Smooth muscle cell (in vitro differentiated cells): Measurements from ENCODE around the gene DOC2B. TPM values are rescaled to one million over a fixed set of nuclear protein-coding genes. Genes with fewer than 3 reads are reported as not detected.

Experiments used
- DNase-seq: peaks from one replicate; lab custom pipeline; 2025; ENCODE audit not compliant: unreplicated experiment; lab: John Stamatoyannopoulos, UW
- H2AFZ ChIP-seq: fragments of 200-600 bp; sonication (generic); 2 replicates; pipeline ENCODE4 v1.6.0; 2016; ENCODE audit warnings: antibody characterized with exemption, low read depth, mild to moderate bottlenecking
- H3F3A ChIP-seq: fragments of 200-600 bp; sonication (generic); 2 replicates; pipeline ENCODE4 v1.6.0; 2017; ENCODE audit warnings: antibody characterized with exemption, low read depth
- H3K27ac ChIP-seq: fragments of 200-600 bp; sonication (generic); 2 replicates; pipeline ENCODE4 v1.5.1; 2016; ENCODE audit warnings: low read depth, mild to moderate bottlenecking
- H3K27me3 ChIP-seq: fragments of 200-600 bp; sonication (generic); 2 replicates; pipeline ENCODE4 v1.6.1; 2016; ENCODE audit warnings: low read depth, mild to moderate bottlenecking
- H3K36me3 ChIP-seq: fragments of 200-600 bp; sonication (generic); 2 replicates; pipeline ENCODE4 v1.5.1; 2016; ENCODE audit warnings: low read depth
- H3K4me1 ChIP-seq: fragments of 200-600 bp; sonication (generic); 2 replicates; pipeline ENCODE4 v1.5.1; 2016; ENCODE audit warnings: low read depth
- H3K4me2 ChIP-seq: fragments of 200-600 bp; sonication (generic); 2 replicates; pipeline ENCODE4 v1.6.0; 2016; ENCODE audit warnings: mild to moderate bottlenecking
- H3K4me3 ChIP-seq: fragments of 200-600 bp; sonication (generic); 2 replicates; pipeline ENCODE4 v1.5.1; 2016; ENCODE audit warnings: mild to moderate bottlenecking
- H3K79me2 ChIP-seq: fragments of 200-600 bp; sonication (generic); 2 replicates; pipeline ENCODE4 v1.6.0; 2016; ENCODE audit warnings: low read depth, mild to moderate bottlenecking
- H3K9ac ChIP-seq: fragments of 200-600 bp; sonication (generic); 2 replicates; pipeline ENCODE4 v1.6.0; 2016; ENCODE audit warnings: low read depth
- H3K9me3 ChIP-seq: fragments of 200-600 bp; sonication (generic); replicated peaks from 2 replicates; pipeline ENCODE4 v1.5.1; 2016; ENCODE audit warnings: low read depth
- H4K20me1 ChIP-seq: fragments of 200-600 bp; sonication (generic); 2 replicates; pipeline ENCODE4 v1.6.0; 2016; ENCODE audit warnings: low read depth
- CTCF ChIP-seq: fragments of 200-600 bp; sonication (generic); IDR thresholded peaks from 2 replicates; pipeline ENCODE4 v1.5.1; 2017; ENCODE audit warnings: borderline replicate concordance, mild to moderate bottlenecking, antibody characterized with exemption; ENCODE audit not compliant: insufficient read depth, poor library complexity, severe bottlenecking
- WGBS: methylation state at CpG from one replicate; pipeline ENCODE4 v1.1.7; 2016; ENCODE audit warnings: low lambda C conversion rate; 5-methylcytosine and 5-hydroxymethylcytosine counted together
- polyA plus RNA-seq: library from polyadenylated mRNA; unstranded; fragments of >200 nt; fragmentation: Nextera tagmentation; extraction: Ambion mirVana; gene quantifications from 2 replicates; pipeline ENCODE4 v1.2.1, GENCODE V29; 2016
- total RNA-seq: library from RNA; depleted of rRNA; stranded (reverse); fragments of >200 nt; gene quantifications from 2 replicates; pipeline ENCODE4 v1.2.3, GENCODE V29; 2014

Gene DOC2B
- total and polyA plus RNA-seq, 2 experiments from 2014 or later: 0.24 to 0.27 TPM

GRCh38 chr17:193426-193810 is 12.0 kb upstream of the DOC2B start:
- H3K9ac ChIP-seq: no peak overlapping the region
- no peaks in the 10 kb centered on the region for H3F3A ChIP-seq
- no peak overlapping the region for H3K27ac ChIP-seq
- H3K4me2 ChIP-seq: no peak overlapping the region
- H3K79me2 ChIP-seq: no peaks in the 10 kb centered on the region
- no peak for DNase-seq
- H4K20me1 ChIP-seq: no peaks in the 10 kb centered on the region
- H2AFZ ChIP-seq: no peak overlapping the region
- no peak for TF ChIP-seq CTCF
- no peaks in the 10 kb centered on the region for H3K9me3 ChIP-seq
- H3K4me3 ChIP-seq: no peak overlapping the region
- H3K36me3 ChIP-seq: no peaks in the 10 kb centered on the region
- WGBS: 92% methylated on average over 7 of the region's 8 CpGs
- H3K27me3 ChIP-seq: peaks cover 4% of the 10 kb centered on the region
- H3K4me1 ChIP-seq: no peaks in the 10 kb centered on the region

GRCh38 chr17:192666-193425 is 11.4 kb upstream of the DOC2B start:
- no peak overlapping the region for H3K4me3 ChIP-seq
- no peak for DNase-seq
- H2AFZ ChIP-seq: no peak overlapping the region
- peaks cover 4% of the 10 kb centered on the region for H3K27me3 ChIP-seq
- H3K27ac ChIP-seq: no peak overlapping the region
- no peak for TF ChIP-seq CTCF
- no peaks in the 10 kb centered on the region for H4K20me1 ChIP-seq
- no peaks in the 10 kb centered on the region for H3K9me3 ChIP-seq
- no peaks in the 10 kb centered on the region for H3K79me2 ChIP-seq
- H3F3A ChIP-seq: no peaks in the 10 kb centered on the region
- WGBS: 95% methylated on average over 14 of the region's 21 CpGs
- H3K36me3 ChIP-seq: no peaks in the 10 kb centered on the region
- no peak overlapping the region for H3K4me2 ChIP-seq
- H3K4me1 ChIP-seq: no peaks in the 10 kb centered on the region
- no peak overlapping the region for H3K9ac ChIP-seq

DNA sequence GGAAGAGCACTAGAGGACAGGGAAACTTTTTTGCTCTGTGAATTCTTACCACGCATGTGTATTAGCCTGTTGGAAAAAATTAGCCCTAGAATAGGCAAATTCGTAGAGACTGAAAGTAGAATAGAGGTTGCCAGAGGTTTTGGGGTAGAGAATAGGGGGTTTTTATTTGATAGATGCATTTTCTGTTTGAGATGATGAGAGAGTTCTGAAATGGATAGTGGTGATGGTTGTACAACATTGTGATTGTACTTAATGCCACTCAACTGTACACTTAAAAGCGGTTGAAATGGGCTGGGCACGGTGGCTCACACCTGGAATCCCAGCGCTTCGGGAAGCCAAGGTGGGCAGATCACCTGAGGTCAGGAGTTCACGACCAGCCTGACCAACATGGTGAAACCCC is 8.0 kb upstream of the DOC2B start:
- Histone ChIP-seq H2AFZ (no peak overlapping the region), H3K4me2 (no peak overlapping the region), H3K79me2 (no peaks in the 10 kb centered on the region), H3K4me1 (no peaks in the 10 kb centered on the region), H4K20me1 (no peaks in the 10 kb centered on the region), H3K36me3 (no peaks in the 10 kb centered on the region), H3K27ac (no peak overlapping the region), H3K9me3 (no peaks in the 10 kb centered on the region), H3F3A (no peaks in the 10 kb centered on the region), H3K9ac (no peak overlapping the region), H3K4me3 (no peak overlapping the region), H3K27me3 (peaks cover 9% of the 10 kb centered on the region)
- no peak for TF ChIP-seq CTCF
- 88% methylated on average over 7 of the region's 7 CpGs for WGBS
- no peak for DNase-seq

DNA sequence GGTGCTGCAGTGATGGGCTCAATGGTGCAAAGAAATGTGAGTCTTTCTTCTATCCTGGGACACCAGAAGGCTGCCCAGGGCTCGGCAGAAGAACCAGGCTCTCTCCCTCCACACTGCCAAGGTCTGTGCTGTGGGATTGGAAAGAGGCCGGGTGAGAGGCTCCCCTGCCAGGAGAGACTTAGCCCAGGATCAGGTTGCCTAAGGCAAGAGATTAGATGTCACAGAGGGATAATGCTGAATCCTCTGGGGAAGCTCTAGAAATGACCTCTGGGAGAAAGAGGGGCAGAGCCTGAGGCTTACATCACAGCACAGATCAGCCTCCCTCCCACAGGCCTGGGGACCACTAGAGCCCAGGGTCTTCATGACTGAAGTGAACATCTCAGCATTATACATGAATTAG is 5.7 kb upstream of the DOC2B start:
- no peak overlapping the region for H3K4me2 ChIP-seq
- H3K79me2 ChIP-seq: no peaks in the 10 kb centered on the region
- H3K4me3 ChIP-seq: no peak overlapping the region
- no peaks in the 10 kb centered on the region for H3K4me1 ChIP-seq
- no peak for DNase-seq
- H3K36me3 ChIP-seq: no peaks in the 10 kb centered on the region
- H3K9ac ChIP-seq: no peak overlapping the region
- no peaks in the 10 kb centered on the region for H3K9me3 ChIP-seq
- no peaks in the 10 kb centered on the region for H4K20me1 ChIP-seq
- no peak overlapping the region for H2AFZ ChIP-seq
- H3F3A ChIP-seq: no peaks in the 10 kb centered on the region
- H3K27ac ChIP-seq: no peak overlapping the region
- 79% methylated on average over 2 of the region's 2 CpGs for WGBS
- peaks cover 31% of the 10 kb centered on the region for H3K27me3 ChIP-seq
- TF ChIP-seq CTCF: no peak
